GM12875 (cell line): ENCODE measurements around the gene CACNA1H.
"Not testable (repeated sequence)": the region's sequence is repeated elsewhere in the genome, so short reads cannot be mapped to it uniquely, and the experiment has no call there.

Experiments
- H3K4me3 ChIP-seq: one replicate; pipeline ENCODE4 v1.5.1; 2011; ENCODE audit warnings: low read depth, low read length, control low read depth
- TF ChIP-seq, protein P1 (sequence below): IDR thresholded peaks from 2 replicates; pipeline ENCODE4 v1.5.1; 2011; ENCODE audit warnings: low read depth, mild to moderate bottlenecking, control low read depth, inconsistent platforms, low read length, moderate library complexity, borderline replicate concordance; ENCODE audit not compliant: insufficient read depth

CACNA1H gene

DNA sequence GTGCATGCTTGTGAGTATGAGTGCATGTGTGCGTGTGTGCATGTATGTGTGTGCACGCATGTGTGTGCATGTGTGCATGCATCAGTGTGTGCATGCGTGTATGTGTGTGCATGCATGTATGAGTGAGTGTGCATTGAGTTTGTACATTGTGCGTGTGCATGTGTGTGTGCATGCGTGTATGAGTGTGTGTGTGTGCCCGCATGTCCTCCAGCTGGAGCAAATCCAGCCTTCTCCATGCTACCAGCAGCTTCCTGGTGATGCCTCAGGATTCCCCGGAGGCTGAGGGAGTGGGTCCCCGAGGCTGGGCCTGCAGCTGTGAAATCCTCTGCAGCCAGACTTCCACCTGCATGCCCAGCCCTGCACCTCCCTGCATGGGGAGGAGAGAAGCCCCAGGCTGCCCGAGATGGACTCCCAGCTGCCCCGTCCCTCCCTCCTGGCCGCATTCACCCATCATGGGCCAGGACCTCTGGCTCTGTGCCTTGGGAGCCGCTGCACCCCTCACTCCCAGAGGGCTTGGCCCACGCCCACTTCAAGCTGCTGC lies 112.3 kb downstream of the CACNA1H start:
- TF ChIP-seq, protein P1, sequence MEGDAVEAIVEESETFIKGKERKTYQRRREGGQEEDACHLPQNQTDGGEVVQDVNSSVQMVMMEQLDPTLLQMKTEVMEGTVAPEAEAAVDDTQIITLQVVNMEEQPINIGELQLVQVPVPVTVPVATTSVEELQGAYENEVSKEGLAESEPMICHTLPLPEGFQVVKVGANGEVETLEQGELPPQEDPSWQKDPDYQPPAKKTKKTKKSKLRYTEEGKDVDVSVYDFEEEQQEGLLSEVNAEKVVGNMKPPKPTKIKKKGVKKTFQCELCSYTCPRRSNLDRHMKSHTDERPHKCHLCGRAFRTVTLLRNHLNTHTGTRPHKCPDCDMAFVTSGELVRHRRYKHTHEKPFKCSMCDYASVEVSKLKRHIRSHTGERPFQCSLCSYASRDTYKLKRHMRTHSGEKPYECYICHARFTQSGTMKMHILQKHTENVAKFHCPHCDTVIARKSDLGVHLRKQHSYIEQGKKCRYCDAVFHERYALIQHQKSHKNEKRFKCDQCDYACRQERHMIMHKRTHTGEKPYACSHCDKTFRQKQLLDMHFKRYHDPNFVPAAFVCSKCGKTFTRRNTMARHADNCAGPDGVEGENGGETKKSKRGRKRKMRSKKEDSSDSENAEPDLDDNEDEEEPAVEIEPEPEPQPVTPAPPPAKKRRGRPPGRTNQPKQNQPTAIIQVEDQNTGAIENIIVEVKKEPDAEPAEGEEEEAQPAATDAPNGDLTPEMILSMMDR: no peak
- H3K4me3 ChIP-seq: no peak overlapping the region

DNA sequence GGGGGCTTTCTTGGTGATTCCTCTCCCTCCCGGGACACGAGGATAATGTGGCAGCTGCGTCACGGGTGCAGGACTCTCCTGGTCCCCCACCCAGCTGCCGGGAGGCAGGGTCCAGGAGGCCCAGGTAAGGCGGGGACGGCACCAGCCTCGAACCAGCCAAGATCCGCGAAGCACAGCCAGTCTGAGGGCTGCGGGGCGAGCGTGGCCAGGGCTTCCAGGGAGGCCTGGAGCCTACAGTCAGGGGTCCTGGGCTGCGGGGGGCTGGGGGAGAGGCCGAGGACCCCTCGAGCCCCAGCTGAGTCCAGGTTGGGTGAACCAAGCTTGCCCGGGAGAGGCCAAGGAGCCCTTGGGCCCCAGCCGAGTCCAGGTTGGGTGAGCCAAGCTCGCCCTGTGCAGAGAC lies 112.9 kb downstream of the CACNA1H start:
- TF ChIP-seq, protein P1: no peak
- H3K4me3 ChIP-seq: no peak overlapping the region

DNA sequence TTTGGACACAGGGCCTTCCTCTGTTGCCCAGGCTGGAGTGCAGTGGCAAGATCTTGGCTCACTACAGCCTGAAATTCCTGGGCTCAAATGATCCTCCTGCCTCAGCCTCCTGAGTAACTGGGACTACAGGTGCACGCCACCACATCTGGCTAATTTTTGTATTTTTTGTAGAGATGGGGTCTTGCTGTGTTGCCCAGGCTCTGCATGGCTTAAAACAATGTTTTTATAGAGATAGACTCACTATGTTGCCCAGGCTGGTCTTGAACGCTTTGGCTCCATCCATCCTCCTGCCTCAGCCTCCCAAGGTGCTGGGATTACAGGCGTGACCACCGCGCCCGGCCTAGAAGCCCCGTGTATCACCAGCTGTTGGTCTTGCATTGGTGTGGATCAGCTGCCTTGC lies 116.5 kb downstream of the CACNA1H start:
- not testable (repeated sequence) for H3K4me3 ChIP-seq

DNA sequence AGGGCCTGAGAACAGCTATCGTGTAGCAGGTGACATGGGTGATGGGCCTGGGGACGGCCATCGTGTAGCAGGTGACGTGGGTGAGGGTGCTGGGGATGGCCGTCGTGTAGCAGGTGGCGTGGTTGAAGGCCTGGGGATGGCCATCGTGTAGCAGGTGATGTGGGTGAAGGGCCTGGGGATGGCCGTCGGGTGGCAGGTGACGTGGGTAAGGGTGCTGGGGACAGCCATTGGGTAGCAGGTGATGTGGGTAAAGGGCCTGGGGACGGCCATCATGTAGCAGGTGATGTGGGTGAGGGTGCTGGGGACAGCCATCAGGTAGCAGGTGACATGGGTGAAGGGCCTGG lies 118.4 kb downstream of the CACNA1H start:
- no peak overlapping the region for H3K4me3 ChIP-seq
- TF ChIP-seq, protein P1: no peak
